IPS-18a (cell line): Measurements from ENCODE around the gene NUP214.
A peak's percentile ranks its signal among the peaks of the same experiment; 100 is the strongest.
"Not testable (repeated sequence)": the region's sequence is repeated elsewhere in the genome, so short reads cannot be mapped to it uniquely, and the experiment has no call there.

ENCODE experiments used
- H3K27ac ChIP-seq: one replicate; pipeline ENCODE4 v1.5.1; 2013; ENCODE audit warnings: low read length
- H3K27me3 ChIP-seq: one replicate; pipeline ENCODE4 v1.6.1; 2013; ENCODE audit warnings: mild to moderate bottlenecking, low read length; ENCODE audit not compliant: control insufficient read depth, insufficient read depth
- H3K36me3 ChIP-seq: one replicate; pipeline ENCODE4 v1.6.1; 2013; ENCODE audit warnings: low read depth, low read length; ENCODE audit not compliant: control insufficient read depth
- H3K4me1 ChIP-seq: one replicate; pipeline ENCODE4 v1.6.1; 2013; ENCODE audit warnings: low read depth, low read length; ENCODE audit not compliant: control insufficient read depth
- H3K4me3 ChIP-seq: one replicate; pipeline ENCODE4 v1.5.1; 2013; ENCODE audit warnings: low read length
- H3K9ac ChIP-seq: one replicate; pipeline ENCODE4 v1.6.1; 2013; ENCODE audit warnings: mild to moderate bottlenecking, low read length, moderate library complexity
- H3K9me3 ChIP-seq: one replicate; pipeline ENCODE4 v1.6.1; 2013; ENCODE audit warnings: low read depth, low read length; ENCODE audit not compliant: control insufficient read depth

Gene NUP214

DNA sequence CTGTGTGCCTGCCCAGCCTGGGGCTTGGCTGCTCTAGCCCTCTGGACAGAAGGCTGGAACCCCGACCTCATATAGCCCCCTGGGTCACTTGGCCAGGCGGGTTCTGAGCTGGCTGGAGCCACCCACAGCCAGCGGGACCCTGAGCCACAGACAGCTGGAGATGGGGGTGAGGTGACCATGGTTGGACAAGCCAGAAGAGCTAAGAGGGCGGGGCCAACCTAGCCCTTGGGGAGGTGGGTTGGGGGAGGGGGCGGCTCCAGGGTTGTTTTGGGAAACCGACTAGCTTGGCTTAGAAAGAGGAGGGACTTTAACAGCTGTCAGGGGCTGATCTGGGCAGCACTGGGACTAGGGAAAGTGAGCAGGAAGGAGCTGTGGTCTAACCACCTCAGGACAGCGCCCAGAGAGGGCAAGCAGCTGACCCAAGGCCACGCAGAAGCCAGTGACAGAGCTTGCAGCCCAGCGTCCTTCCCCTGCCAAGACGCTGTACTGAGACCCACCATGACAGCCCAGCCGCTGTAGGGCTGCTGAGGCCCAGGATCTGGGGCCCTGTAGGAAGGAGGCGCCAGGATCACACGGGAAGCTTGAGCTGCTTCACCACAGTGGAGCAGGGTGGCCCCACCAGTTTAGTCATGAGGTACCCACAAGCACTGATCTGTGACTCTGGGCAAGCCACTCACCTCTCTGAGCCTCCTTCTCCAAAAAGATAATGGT lies 26.8 kb upstream of the NUP214 start:
- no peak overlapping the region for H3K9ac ChIP-seq
- no peak overlapping the region for H3K27ac ChIP-seq
- peaks cover 40% of the 10 kb centered on the region for H3K4me1 ChIP-seq

DNA sequence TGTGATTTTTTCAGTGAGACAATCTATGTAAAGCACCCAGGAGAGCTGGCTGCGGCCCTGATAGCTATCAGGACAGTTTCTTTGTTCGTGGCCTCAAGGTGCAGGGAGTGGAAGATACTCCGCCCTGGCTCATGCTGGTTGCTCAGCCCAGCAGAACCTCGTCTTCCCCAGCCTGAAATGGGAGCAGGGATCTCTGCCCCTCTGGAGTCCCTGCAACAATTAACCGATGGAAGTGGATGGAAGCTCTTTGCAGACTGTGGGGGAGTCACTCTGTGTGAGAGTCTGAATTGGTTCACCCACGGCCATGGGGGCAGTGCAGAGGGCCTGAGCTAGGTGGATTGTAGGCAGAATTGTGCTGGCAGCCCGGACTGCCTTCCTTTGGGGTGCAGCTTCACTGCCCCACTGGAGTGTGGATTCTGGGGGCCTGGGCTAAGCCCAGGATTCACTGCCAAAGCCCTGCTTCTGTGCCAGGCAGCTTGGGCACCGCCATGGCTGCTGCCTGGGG lies 26.2 kb upstream of the NUP214 start:
- Histone ChIP-seq H3K4me1 (peaks cover 43% of the 10 kb centered on the region), H3K27ac (no peak overlapping the region), H3K9ac (no peak overlapping the region), H3K27me3 (no peaks in the 10 kb centered on the region), H3K4me3 (no peak overlapping the region), H3K9me3 (no peaks in the 10 kb centered on the region), H3K36me3 (peaks cover 9% of the 10 kb centered on the region)

More for the DNA sequence above, 26.8 kb upstream of the NUP214 start:
- Histone ChIP-seq H3K27me3 (no peaks in the 10 kb centered on the region), H3K4me3 (peak overlapping the region; percentile 8), H3K9me3 (no peaks in the 10 kb centered on the region), H3K36me3 (peaks cover 9% of the 10 kb centered on the region)

DNA sequence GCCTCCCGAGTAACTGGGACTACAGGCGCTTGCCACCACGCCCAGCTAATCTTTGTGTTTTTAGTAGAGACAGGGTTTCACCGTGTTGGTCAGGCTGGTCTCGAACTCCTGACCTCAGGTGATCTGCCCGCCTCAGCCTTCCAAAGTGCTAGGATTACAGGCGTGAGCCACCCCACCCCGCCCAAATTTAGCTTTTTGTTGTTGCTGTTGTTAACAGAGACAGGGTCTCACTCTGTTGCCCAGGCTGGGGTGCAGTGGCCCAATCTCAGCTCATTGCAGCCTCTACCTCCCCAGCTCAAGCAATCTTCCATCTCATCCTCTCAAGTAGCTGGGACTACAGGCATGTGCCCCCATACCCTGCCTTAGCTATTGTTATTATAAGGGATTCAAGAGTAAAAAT lies 25.5 kb upstream of the NUP214 start:
- H3K27ac ChIP-seq, H3K36me3 ChIP-seq, H3K9me3 ChIP-seq, H3K27me3 ChIP-seq, H3K9ac ChIP-seq, H3K4me3 ChIP-seq: not testable (repeated sequence)
- H3K4me1 ChIP-seq = peaks cover 43% of the 10 kb centered on the region

DNA sequence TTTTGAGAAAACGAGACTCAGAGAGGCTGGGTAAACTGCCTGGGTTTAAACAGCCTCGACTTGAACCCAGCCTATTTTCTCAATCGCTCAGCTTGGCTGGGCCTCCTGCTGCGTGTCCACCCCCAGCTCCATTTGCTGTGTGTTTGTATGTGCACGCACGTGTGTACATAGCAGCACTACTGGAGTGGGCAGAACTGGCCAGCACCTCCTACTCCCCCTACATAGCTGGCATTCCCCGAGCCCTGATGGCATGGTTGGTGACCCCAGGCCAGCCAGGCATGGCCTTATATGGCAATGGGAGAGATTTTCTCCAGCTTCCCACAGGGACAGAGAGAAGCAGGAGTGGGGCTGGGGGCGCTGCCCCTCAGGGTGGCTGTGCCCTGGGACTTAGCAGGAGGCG lies 24.9 kb upstream of the NUP214 start:
- Histone ChIP-seq H3K9ac (no peak overlapping the region), H3K27me3 (no peaks in the 10 kb centered on the region), H3K4me3 (no peak overlapping the region), H3K4me1 (peaks cover 43% of the 10 kb centered on the region), H3K9me3 (no peaks in the 10 kb centered on the region), H3K36me3 (peaks cover 9% of the 10 kb centered on the region), H3K27ac (no peak overlapping the region)

DNA sequence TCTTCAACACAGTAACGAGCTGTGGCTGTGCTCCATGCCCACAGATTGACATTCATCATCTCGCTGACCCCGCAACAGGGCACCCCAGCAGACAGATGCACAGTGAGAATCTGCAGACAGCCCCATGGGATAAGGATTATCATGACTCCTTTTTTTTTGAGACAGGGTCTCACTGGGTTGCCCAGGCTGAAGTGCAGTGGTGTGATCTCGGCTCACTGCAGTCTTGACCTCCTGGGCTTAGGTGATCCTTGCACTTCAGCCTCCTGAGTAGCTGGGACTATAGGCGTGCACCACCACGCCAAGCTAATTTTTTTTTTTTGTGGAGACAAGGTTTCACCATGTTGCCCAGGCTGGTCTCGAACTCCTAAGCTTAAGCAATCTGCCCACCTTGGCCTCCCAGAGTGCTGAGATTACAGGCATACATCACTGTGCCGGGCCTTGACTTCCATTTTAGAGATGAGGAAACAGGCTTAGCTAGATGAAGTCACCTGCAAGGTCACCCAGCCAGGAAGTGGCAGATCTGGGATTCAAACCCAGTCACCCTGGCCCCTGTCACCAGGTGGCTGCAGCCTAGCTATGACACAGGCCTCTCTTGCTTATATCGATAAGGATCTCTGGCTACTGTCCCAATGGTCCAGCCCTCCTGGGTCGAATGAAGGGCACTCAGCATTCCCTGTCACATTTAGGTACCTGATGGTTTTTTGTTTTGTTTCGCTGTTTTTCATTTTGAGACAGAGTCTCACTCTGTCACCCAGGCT lies 24.0 kb upstream of the NUP214 start:
- H3K27ac ChIP-seq = no peak overlapping the region
- H3K4me1 ChIP-seq = peaks cover 37% of the 10 kb centered on the region
- H3K9me3 ChIP-seq = no peaks in the 10 kb centered on the region
- no peak overlapping the region for H3K4me3 ChIP-seq
- no peak overlapping the region for H3K9ac ChIP-seq
- H3K36me3 ChIP-seq = peaks cover 13% of the 10 kb centered on the region
- no peaks in the 10 kb centered on the region for H3K27me3 ChIP-seq

DNA sequence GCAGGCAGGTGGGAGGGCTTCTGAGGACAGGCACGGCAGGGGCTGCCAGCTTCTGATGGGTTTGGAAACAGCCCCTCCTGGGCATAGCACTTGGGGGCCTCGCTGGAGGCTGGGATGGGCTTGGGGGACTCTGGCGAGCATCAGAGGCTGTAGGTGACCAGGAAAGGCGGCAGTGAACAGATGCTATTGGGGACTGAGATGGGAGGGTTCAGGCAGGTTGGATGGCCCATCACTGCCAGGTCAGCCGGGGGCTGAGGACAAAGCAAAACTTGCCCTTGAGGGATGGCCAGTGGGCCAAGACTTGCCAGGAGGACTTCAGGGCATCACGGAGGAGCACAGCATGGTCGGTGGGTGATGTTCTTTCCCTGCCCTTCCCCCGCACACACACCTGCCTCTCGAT lies 22.4 kb upstream of the NUP214 start:
- no peaks in the 10 kb centered on the region for H3K9me3 ChIP-seq
- H3K4me1 ChIP-seq = peaks cover 27% of the 10 kb centered on the region
- no peaks in the 10 kb centered on the region for H3K27me3 ChIP-seq
- peaks cover 13% of the 10 kb centered on the region for H3K36me3 ChIP-seq
- H3K9ac ChIP-seq = no peak overlapping the region
- no peak overlapping the region for H3K27ac ChIP-seq
- H3K4me3 ChIP-seq = no peak overlapping the region

DNA sequence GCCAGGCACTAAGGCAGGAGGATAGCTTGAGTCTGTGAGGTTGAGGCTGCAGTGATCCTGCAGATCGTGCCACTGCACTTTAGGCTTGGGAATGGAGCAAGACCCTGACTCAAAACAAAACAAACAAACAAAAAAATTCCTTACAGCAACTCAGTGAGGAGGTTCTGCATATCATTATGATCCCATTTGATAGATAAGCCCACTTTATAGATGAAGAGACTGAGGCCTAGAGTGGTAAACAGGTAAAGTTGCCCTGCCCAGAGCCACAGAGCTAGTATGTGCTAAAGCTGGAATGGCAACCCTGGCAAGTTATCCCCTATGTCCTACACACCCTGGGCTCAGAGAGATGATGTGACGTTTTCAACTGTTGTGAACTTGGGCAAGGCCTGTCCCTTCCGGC lies 21.9 kb upstream of the NUP214 start:
- Histone ChIP-seq H3K9ac (no peak overlapping the region), H3K36me3 (peaks cover 12% of the 10 kb centered on the region), H3K27me3 (no peaks in the 10 kb centered on the region), H3K9me3 (no peaks in the 10 kb centered on the region), H3K4me3 (no peak overlapping the region), H3K4me1 (peaks cover 23% of the 10 kb centered on the region), H3K27ac (no peak overlapping the region)

DNA sequence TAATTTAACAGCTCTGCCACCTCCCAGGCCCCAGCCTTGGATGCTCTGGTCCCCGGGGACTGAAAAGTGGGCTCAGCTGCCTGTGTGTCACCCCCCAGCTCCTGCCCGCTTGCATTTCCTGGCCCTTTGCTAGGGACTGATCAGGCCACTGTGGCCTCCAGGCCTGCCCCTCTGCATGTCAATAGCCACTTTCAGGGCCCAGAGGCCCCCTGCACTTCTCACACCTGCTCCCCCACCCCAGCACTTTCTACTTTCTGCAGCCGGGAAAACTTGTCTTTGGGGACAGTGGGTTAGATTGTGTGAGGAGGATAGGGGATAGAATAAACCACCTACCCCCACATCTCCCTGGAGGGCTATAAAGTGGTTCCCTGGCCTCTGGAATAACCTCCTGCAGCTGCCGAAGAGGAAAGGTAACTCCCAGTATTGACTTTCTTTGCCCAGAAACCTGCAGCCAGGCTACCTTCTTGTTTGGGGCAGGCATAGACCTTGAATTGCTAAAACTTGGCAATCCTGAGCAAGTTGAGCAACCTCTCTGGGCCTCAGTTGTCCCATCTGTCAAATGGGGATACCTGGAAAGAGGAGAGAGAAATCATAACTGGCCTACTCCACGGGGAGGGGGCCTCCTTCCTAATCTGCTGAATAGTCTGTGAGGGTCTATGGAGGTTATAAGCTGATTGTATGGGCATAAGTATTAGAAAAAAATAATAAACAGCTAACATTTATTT lies 21.2 kb upstream of the NUP214 start:
- Histone ChIP-seq H3K4me3 (no peak overlapping the region), H3K27ac (no peak overlapping the region), H3K9ac (no peak overlapping the region), H3K36me3 (peaks cover 6% of the 10 kb centered on the region), H3K9me3 (no peaks in the 10 kb centered on the region), H3K4me1 (peaks cover 17% of the 10 kb centered on the region), H3K27me3 (no peaks in the 10 kb centered on the region)

DNA sequence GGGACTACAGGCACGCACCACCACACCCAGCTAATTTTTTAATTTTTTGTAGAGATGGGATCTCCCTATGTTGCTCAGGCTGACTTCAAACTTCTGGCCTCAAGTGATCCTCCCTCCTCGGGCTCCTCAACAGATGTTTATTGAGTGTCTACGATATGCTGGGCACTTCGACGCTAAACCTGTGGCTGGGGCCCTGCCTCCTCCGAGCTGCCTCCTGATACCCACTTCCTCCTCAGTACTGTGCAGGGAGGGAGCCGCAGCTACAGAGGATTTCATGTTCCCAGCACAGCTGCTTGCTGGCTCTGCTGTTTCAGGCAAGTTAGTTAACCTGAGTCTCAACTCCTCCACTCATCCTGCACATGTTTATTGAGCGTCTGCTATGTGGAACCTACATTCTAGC lies 19.4 kb upstream of the NUP214 start:
- Histone ChIP-seq H3K4me3 (no peak overlapping the region), H3K9me3 (no peaks in the 10 kb centered on the region), H3K27ac (no peak overlapping the region), H3K4me1 (peaks cover 15% of the 10 kb centered on the region), H3K9ac (no peak overlapping the region), H3K27me3 (no peaks in the 10 kb centered on the region), H3K36me3 (peaks cover 3% of the 10 kb centered on the region)

DNA sequence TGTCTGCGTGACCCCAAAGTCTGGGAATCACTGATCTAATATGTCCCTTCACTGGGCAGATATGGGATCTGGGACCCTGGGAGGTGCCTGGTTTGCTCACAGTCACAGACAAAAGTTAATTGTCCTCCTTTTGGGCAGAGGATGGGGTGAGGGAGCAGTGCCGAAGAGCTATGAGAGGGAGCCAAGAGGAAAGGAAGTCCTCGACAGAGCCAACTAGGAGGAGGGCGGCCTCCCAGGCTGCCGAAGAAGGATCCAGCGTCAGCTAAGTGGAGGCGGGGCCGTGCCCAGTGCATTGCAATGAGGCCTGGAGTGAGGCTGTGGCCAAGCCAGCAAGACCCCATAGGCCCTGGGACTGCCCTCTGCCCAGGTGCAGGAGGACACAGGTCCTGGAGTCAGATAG lies 17.6 kb upstream of the NUP214 start:
- no peaks in the 10 kb centered on the region for H3K27me3 ChIP-seq
- no peak overlapping the region for H3K4me3 ChIP-seq
- no peaks in the 10 kb centered on the region for H3K9me3 ChIP-seq
- no peak overlapping the region for H3K9ac ChIP-seq
- H3K27ac ChIP-seq = no peak overlapping the region
- peaks cover 18% of the 10 kb centered on the region for H3K4me1 ChIP-seq
- peaks cover 8% of the 10 kb centered on the region for H3K36me3 ChIP-seq

DNA sequence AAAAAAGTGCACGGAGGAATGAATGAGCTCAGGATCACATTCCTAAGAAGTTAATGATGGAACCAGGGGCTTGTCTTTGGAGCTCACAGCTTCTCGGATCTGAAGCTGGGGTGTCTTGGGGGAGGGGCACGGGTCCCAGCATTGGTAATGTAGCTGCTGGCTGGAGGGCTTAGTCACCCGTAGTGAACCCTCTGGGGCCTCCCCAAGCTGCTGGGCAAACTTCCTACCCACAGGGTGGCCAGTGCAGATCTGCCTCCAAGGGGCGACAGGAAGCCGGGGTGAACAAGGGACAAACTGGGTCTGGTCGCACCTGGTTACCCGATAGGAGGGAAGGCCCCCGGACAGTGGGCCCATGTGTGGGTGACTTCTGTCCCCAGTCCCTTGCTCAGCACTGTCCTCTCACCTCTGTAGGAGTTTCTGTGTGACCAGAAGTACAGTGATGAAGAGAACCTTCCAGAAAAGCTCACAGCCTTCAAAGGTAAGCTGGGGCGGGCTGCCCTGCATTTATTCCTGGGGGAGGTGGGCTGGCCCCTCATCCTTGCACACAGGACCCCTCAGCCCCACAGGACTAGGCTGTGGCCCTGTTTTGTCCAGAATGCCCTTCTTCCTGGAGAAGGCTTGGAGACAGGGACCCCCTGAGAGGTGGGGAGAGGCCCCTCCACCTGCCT lies 14.1 kb upstream of the NUP214 start:
- Histone ChIP-seq H3K36me3 (peaks cover 18% of the 10 kb centered on the region), H3K27ac (peak overlapping the region; percentile 51), H3K9ac (peak overlapping the region; percentile 43), H3K27me3 (no peaks in the 10 kb centered on the region), H3K4me1 (peaks cover 8% of the 10 kb centered on the region), H3K4me3 (no peak overlapping the region), H3K9me3 (no peaks in the 10 kb centered on the region)
